Measurements from ENCODE around the gene CHD1. TPM values are rescaled to one million over a fixed set of nuclear protein-coding genes. Genes with fewer than 3 reads are reported as not detected.
A peak's percentile ranks its signal among the peaks of the same experiment; 100 is the strongest.

CHD1 gene
- total and polyA plus RNA-seq, 9 of the 15 experiments (the other 6 are each of a cell fraction or from before 2014, with no cell fraction given) = 27.3 to 133 (median 58.7) TPM

GRCh38 chr5:98927989-98928872 lies 576 bp downstream of the CHD1 start (continued):
- no peak for TF ChIP-seq PBX2 (CRISPR knock-in tag; IDR thresholded peaks at IDR 0.05; ENCODE audit: low read depth)
- no peak for TF ChIP-seq PBX2 (tag; conservative IDR thresholded peaks at IDR 0.05; ENCODE audit: low read depth)
- TF ChIP-seq NR2C2 (CRISPR knock-in tag; IDR thresholded peaks at IDR 0.05) = no peak; the same call in 1 of the 2 replicates
- TF ChIP-seq NR2C2 (tag; IDR thresholded peaks at IDR 0.05) = no peak
- TF ChIP-seq ETS1 (conservative IDR thresholded peaks at IDR 0.05; ENCODE audit: control insufficient read depth, low read depth, low read length) = peak; percentile 27; the same call in 1 of the 2 replicates
- TF ChIP-seq THAP12 (CRISPR knock-in tag; IDR thresholded peaks at IDR 0.05) = 0 out of 2 replicates have a peak, but pooled peaks have one; percentile 61
- TF ChIP-seq HNRNPK (IDR thresholded peaks at IDR 0.05; ENCODE audit: low read depth, low read length, poor library complexity, severe bottlenecking) = peak; percentile 34
- TF ChIP-seq RBM25 (IDR thresholded peaks at IDR 0.05; ENCODE audit: low read depth, low read length, severe bottlenecking) = no peak
- 0 out of 2 replicates have a peak, but pooled peaks have one; percentile 30 for TF ChIP-seq ATF4 (CRISPR knock-in tag; IDR thresholded peaks at IDR 0.05)
- TF ChIP-seq ZKSCAN1 (IDR thresholded peaks at IDR 0.05; ENCODE audit: low read depth, low read length) = 0 out of 2 replicates have a peak, but pooled peaks have one; percentile 9
- TF ChIP-seq HMG20A (CRISPR knock-in tag; conservative IDR thresholded peaks at IDR 0.05) = no peak
- TF ChIP-seq YY1 (IDR thresholded peaks at IDR 0.05; ENCODE audit: borderline replicate concordance in 1 of 3, control insufficient read depth in 1 of 3, extremely low read depth in 1 of 3, insufficient read depth in 3 of 3, insufficient read length in 1 of 3, insufficient replicate concordance in 2 of 3, low read depth in 1 of 3, low read length in 2 of 3) = peak in 1 of 3 experiments; percentile 28
- TF ChIP-seq SIN3A (IDR thresholded peaks at IDR 0.05; ENCODE audit: borderline replicate concordance in 2 of 2, control insufficient read depth in 1 of 2, low read depth in 2 of 2, low read length in 2 of 2) = peak; percentile 37 to 59; a peak in 2 of 4 replicates
- peak; percentile 45 for TF ChIP-seq RBBP5 (IDR thresholded peaks at IDR 0.05; ENCODE audit: borderline replicate concordance, insufficient read depth, low read length, poor library complexity, severe bottlenecking)
- no peak for TF ChIP-seq BDP1 (IDR thresholded peaks at IDR 0.05; ENCODE audit: insufficient read depth, insufficient read length)
- TF ChIP-seq NONO (IDR thresholded peaks at IDR 0.05; ENCODE audit: low read depth in 2 of 2, low read length in 1 of 2) = peak; percentile 27 to 64; a peak in 1 of 4 replicates
